Progenitor cell of endocrine pancreas (in vitro differentiated cells): ENCODE data around the gene SLC17A7. TPM values are rescaled to one million over a fixed set of nuclear protein-coding genes. Genes with fewer than 3 reads are reported as not detected.

Experiments
- DNase-seq: peaks from one replicate; pipeline ENCODE4 v3.0.0; 2021; ENCODE audit warnings: low spot score; ENCODE audit not compliant: unreplicated experiment
- H3K27ac Mint-ChIP-seq: 2 replicates; pipeline ENCODE4 v1.8.0; 2021; ENCODE audit warnings: mild to moderate bottlenecking, moderate library complexity, mixed read lengths
- H3K27me3 Mint-ChIP-seq: 2 replicates; pipeline ENCODE4 v1.8.0; 2021; ENCODE audit warnings: mixed read lengths
- H3K36me3 Mint-ChIP-seq: 2 replicates; pipeline ENCODE4 v1.8.0; 2022; ENCODE audit warnings: mixed read lengths; ENCODE audit not compliant: insufficient read depth
- H3K4me1 Mint-ChIP-seq: 2 replicates; pipeline ENCODE4 v1.8.0; 2021; ENCODE audit warnings: low read depth, mixed read lengths
- H3K4me3 Mint-ChIP-seq: 2 replicates; pipeline ENCODE4 v1.8.0; 2021; ENCODE audit warnings: low read depth, mild to moderate bottlenecking, moderate library complexity, mixed read lengths
- H3K9me3 Mint-ChIP-seq: 2 replicates; pipeline ENCODE4 v1.8.0; 2021; ENCODE audit warnings: low read depth, mixed read lengths
- total RNA-seq: library from RNA; stranded (reverse); gene quantifications from 2 replicates; pipeline ENCODE4 v1.2.1, GENCODE V29; 2021
- TF ChIP-seq, protein P1 (sequence below): fragments of 200-600 bp; sonication (generic); IDR thresholded peaks from one replicate; pipeline ENCODE4 v1.5.0; 2021; ENCODE audit warnings: antibody characterized with exemption, mild to moderate bottlenecking; ENCODE audit not compliant: unreplicated experiment

SLC17A7 gene
- total RNA-seq, 1 donor from 2014 or later, result 0.29 TPM

DNA sequence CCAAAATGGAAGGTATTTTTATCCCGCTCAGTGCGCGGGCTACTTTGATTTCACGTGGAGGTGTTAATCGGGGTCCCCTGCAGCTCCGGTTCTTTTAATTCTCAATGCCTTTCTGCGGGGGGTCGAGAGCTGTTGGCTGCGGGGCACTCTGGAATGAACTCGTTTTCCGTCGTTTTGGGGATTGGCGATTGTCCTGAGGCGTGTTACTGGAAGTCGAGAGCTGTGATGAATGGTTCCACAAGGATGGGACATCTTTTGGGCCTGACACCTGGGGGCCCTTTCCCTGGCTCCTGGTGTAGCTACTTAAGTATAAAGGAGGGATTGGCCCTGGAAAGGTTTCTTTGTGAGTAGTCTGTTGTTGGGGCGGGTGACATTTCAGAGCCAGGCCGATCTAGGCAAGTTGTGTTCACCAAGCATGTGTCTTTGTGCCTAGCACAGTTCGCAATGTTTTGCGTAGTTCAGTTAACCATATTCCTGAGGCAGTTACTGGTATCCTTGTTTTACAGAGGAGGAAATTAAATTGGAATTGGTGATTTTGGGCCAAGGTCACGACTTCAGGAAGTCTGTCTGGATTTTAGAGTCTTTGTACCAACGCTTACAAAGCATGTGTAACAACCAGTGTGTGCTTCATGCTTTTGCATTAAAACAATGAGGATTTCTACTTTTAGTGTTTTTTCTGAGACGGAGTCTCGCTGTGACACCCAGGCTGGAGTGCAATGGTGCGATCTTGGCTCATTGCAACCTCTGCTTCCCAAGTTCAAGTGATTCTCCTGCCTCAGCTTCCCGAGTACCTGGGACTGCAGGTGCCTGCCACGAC, 46.9 kb upstream of the SLC17A7 start:
- H3K36me3 Mint-ChIP-seq, result peaks cover 28% of the 10 kb centered on the region
- no peaks in the 10 kb centered on the region for H3K27me3 Mint-ChIP-seq
- TF ChIP-seq, protein P1, sequence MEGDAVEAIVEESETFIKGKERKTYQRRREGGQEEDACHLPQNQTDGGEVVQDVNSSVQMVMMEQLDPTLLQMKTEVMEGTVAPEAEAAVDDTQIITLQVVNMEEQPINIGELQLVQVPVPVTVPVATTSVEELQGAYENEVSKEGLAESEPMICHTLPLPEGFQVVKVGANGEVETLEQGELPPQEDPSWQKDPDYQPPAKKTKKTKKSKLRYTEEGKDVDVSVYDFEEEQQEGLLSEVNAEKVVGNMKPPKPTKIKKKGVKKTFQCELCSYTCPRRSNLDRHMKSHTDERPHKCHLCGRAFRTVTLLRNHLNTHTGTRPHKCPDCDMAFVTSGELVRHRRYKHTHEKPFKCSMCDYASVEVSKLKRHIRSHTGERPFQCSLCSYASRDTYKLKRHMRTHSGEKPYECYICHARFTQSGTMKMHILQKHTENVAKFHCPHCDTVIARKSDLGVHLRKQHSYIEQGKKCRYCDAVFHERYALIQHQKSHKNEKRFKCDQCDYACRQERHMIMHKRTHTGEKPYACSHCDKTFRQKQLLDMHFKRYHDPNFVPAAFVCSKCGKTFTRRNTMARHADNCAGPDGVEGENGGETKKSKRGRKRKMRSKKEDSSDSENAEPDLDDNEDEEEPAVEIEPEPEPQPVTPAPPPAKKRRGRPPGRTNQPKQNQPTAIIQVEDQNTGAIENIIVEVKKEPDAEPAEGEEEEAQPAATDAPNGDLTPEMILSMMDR, result no peak
- H3K9me3 Mint-ChIP-seq, result no peaks in the 10 kb centered on the region
- H3K4me3 Mint-ChIP-seq, result peak overlapping the region; percentile 97
- peak overlapping the region; percentile 96 for H3K27ac Mint-ChIP-seq
- DNase-seq, result no peak
- peaks cover 14% of the 10 kb centered on the region for H3K4me1 Mint-ChIP-seq

DNA sequence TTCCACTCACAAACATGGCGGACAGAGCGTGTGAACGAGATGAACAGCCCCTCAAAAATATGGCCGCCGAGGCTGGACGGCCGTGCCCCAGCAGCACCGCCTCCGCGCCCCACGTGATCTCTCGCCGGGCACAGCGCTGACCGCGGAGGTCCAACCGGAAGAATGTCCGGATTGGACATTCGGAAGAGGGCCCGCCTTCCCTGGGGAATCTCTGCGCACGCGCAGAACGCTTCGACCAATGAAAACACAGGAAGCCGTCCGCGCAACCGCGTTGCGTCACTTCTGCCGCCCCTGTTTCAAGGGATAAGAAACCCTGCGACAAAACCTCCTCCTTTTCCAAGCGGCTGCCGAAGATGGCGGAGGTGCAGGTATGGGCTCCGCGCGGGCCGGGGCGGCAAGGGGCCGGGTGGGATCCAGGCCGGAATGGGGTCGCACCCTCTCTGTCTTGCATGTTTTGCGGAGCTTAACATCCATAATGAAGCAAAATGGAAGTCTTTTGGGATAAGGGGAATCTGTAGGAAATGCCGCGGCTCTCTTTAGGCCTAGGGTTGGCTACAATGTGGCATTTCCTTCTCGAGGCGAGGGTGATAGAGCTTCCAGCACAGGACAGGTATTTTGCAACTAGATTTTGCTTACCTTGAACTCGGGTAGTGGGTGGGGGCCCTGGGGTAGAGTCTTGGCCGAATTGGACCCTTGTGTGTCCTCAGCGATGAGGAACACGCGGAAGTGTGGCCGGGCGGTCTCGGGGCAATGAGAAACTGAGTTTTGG, 46.1 kb upstream of the SLC17A7 start, which contains the start of gene RPL13A:
Gene RPL13A (plus strand): TSS at position 332 of the 769 bp plus-strand sequence. CDS start 22 bp downstream, at position 354.
- DNase-seq, result peak; percentile 100
- H3K27ac Mint-ChIP-seq, result peak within 1 kb of the TSS; percentile 96
- TF ChIP-seq, protein P1, result no peak
- H3K9me3 Mint-ChIP-seq, result no peaks in the 10 kb centered on the region
- H3K36me3 Mint-ChIP-seq, result peaks cover 21% of the 10 kb centered on the region
- H3K27me3 Mint-ChIP-seq, result no peaks in the 10 kb centered on the region
- peaks cover 14% of the 10 kb centered on the region for H3K4me1 Mint-ChIP-seq
- peak within 1 kb of the TSS; percentile 97 for H3K4me3 Mint-ChIP-seq

DNA sequence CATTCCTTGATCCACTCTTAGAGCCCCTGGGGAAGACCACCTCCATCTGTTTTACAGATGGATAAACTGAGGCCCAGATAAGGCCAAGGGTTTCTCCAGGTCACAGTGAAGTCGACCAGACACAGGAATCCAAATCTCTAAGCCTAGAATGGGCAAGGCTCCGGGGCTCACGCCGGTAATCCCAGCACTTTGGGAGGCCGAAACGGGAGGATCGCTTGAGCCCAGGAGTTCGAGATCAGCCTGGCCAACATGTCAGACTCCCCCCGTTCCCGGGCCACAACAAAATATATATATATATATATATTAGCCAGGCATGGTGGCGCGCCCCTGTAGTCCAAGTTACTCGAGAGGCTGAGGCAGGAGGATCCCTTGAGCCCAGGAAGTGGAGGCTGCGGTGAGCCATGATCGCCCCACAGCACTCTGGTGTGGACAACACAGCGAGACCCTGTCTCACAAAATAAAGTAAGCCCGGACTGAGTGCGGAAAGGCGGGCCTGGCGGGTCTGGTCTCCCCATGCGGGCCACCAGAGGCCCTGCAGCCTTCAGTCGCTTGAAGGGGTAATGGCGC, 45.5 kb upstream of the SLC17A7 start:
- Mint-ChIP-seq H3K4me1 (peaks cover 14% of the 10 kb centered on the region), H3K36me3 (peaks cover 18% of the 10 kb centered on the region), H3K27me3 (no peaks in the 10 kb centered on the region), H3K4me3 (peak overlapping the region; percentile 97), H3K9me3 (no peaks in the 10 kb centered on the region), H3K27ac (peak overlapping the region; percentile 96)
- TF ChIP-seq, protein P1, result peak; percentile 34
- no peak for DNase-seq

DNA sequence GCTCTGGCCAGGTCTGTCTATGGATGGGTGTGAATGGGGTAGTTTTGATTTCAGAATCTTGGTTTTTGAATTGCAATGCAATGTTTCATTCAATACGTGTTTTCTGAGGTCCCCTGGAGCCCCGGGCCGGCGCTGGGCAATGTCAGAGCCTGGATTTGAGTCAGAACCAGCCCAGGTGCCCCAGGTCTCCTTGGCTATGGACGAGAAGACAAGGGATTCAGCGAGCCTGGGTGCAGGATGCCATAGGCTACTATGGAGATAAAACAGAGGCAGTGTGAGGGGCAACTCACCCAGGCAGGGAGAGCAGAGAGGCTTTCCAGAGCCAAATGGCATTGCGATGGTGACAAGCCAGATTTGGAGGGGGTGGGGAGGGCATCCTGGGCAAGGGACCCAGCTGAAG, 44.9 kb upstream of the SLC17A7 start:
- Mint-ChIP-seq H3K9me3 (no peaks in the 10 kb centered on the region), H3K4me1 (peaks cover 14% of the 10 kb centered on the region), H3K27me3 (no peaks in the 10 kb centered on the region), H3K36me3 (peaks cover 16% of the 10 kb centered on the region), H3K4me3 (peak overlapping the region; percentile 35), H3K27ac (peak overlapping the region; percentile 69)
- no peak for DNase-seq
- TF ChIP-seq, protein P1, result no peak

DNA sequence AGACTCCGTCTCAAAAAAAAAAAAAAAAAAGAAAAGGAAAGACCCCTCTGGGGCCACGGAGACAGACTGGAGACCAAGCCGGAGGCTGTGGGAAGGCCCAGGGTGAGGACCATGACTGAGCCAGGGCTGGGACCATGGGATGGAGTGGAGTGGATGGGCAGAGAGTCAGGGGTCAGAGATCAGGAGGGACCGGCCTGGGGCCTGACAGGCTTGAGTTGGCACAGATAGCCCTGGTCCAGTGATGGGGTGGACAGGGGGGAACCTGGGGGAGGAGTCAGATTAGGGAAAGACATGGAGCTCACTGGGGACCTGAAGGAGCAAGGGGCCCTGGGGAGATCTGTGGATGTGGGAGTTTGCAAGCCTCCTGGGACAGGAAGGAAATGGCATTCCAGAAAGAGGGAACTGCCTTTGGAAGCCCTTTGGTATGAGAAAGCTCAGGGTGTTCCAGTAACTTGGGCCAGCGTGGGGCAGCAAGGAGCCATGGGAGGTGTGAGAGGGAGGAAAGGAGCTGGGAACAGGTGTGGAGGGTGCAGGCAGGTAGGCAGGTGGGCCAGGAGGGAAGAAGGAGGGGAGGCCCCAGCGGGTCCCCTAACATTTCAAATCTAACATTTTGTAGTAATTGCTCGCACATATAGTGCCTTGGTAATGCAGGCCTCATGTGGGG, 39.8 kb upstream of the SLC17A7 start:
- H3K9me3 Mint-ChIP-seq, result no peaks in the 10 kb centered on the region
- H3K4me3 Mint-ChIP-seq, result no peak overlapping the region
- H3K27ac Mint-ChIP-seq, result peak overlapping the region; percentile 87
- peaks cover 3% of the 10 kb centered on the region for H3K27me3 Mint-ChIP-seq
- TF ChIP-seq, protein P1, result no peak
- H3K4me1 Mint-ChIP-seq, result peaks cover 4% of the 10 kb centered on the region
- no peak for DNase-seq
- no peaks in the 10 kb centered on the region for H3K36me3 Mint-ChIP-seq
